ENCODE data around the gene CFAP68.

GRCh38 chr11:111860257-111860656 is 19.1 kb upstream of the CFAP68 start:
- TF ChIP-seq CTCF (IDR thresholded peaks at IDR 0.05 in 4 of 5, conservative IDR thresholded peaks at IDR 0.05 in 1 of 5) (no peak), POLR2A (IDR thresholded peaks at IDR 0.05) (no peak)
